GM19328 (cell line): ENCODE data around the gene TTC33.
"Not testable (repeated sequence)": the region's sequence is repeated elsewhere in the genome, so short reads cannot be mapped to it uniquely, and the experiment has no call there.

ENCODE experiments used
- ATAC-seq: cut with Tn5 transposase; IDR thresholded peaks from one replicate; pipeline ENCODE4 v1.9.1; 2021; ENCODE audit warnings: mild to moderate bottlenecking, moderate library complexity; ENCODE audit not compliant: unreplicated experiment

Gene TTC33

DNA sequence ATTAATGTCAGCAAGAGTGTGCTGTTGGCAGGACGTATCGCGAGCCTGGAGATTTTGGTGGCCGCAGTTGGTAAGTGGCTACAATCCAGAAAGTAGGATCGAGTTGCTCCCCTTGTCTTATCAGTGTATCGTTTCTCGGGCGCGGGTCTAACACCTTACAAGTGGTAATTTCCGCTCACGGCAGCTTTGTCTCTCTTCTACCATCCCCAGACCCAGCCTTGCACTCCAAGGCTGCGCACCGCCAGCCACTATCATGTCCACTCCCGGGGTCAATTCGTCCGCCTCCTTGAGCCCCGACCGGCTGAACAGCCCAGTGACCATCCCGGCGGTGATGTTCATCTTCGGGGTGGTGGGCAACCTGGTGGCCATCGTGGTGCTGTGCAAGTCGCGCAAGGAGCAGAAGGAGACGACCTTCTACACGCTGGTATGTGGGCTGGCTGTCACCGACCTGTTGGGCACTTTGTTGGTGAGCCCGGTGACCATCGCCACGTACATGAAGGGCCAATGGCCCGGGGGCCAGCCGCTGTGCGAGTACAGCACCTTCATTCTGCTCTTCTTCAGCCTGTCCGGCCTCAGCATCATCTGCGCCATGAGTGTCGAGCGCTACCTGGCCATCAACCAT is 74.9 kb downstream of the TTC33 start:
- no peak for ATAC-seq

DNA sequence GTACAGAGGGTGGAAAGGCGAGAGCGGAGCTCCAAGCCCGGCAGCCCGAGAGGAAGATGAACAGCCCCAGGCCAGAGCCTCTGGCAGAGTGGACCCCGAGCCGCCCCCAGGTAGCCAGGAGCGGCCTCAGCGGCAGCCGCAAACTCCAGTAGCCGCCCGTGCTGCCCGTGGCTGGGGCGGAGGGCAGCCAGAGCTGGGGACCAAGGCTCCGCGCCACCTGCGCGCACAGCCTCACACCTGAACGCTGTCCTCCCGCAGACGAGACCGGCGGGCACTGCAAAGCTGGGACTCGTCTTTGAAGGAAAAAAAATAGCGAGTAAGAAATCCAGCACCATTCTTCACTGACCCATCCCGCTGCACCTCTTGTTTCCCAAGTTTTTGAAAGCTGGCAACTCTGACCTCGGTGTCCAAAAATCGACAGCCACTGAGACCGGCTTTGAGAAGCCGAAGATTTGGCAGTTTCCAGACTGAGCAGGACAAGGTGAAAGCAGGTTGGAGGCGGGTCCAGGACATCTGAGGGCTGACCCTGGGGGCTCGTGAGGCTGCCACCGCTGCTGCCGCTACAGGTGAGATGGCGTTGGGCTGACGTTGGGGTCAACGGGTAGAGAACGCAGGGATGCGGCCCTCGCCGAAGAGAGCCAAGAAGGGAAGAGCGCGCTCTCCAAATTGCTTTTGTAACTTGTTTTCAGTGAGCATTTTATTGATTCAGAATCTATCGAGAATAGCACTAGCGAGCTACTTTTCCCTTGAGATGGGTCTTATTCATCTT is 75.7 kb downstream of the TTC33 start, which contains the start of gene PTGER4:
Gene PTGER4 (plus strand): TSS at position 3 of the 769 bp plus-strand sequence. CDS start 1,079 bp downstream, outside the sequence.
- ATAC-seq: peak; percentile 30

DNA sequence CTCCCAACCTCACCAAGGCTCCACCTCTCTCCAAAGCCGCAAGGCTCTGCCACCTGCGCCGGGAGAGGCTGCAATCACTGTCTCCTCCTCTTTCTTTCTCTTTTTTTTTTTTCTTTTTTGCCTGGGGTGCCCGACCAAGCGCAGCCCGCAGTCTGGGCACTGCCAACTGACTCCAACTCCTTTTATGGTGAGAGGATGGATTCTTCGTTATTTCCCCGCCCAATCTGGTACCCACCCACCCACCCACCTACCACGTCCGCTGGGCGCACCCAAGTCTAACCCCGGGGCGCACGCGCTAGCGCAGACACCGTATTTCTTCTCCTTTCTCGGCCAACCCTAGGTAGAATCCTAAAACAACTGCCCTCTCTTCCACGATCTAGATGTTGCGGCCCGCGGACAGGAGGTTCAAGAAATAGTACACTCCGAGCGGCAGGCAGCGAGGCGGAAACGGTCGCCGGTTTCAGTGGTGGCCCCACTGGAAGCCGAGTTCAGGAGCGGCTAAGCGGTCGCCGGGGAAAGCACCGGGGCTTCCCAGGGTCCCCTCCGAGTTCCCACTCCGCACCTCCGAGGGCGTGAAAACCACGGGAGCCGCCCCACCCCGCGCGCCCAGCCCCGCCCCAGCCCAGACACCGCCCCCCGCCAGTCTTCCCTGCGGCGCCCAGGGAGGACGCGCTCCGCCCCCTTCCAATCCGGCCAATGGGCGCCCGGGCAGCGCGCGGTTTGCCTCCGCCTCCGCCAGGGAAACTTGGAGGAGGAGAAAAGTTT is 76.4 kb downstream of the TTC33 start:
- peak; percentile 75 for ATAC-seq

DNA sequence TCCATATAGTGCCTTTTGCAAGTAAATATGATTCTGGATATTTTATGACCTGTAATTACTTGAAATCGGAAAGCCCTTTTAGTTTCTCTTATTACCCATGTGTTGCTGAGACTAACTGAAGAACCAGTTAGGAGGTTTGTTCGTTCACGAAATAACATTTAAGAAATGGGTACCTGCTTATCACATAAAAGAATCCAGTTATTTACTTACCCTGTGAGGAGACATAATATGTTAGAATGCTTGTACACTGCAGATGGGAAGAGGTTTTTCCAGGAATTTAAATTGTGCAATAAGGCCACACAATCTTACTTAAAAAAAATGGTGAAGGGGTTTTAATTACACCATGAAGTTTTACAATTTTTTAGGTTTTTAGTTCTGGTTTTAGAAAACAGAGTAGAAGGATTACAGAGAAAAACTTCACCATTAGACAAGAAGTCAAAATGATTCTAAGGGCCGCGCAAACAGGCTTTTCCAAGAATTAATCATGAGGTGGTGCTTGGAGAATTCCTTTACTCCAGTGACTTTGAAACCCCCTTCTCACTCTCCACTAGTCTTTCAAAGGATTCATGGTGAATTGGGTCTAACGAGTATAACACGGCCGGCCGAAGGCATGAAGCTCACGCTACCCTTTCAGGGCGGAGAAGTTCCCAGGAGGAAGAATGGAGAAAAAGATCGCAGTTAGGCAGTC is 77.2 kb downstream of the TTC33 start:
- ATAC-seq: no peak

DNA sequence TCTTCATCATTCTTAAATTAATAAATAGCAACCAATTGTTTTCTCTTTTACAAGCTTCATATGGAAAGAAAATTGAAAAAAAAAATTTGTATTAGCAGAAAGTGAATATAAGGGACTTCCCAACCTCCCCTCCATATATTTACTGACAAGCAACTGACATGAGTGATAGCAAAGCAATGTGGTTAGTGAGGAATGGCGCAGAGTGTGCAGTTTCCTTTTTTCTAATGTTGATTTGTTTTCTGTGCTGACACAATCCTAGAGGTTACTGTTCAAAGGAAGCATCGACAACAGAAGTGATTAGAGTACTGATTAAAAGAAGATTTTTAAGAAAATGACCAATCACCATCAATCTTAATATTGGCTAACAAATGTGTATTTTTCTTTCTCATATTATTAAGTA is 77.7 kb downstream of the TTC33 start:
- no peak for ATAC-seq

DNA sequence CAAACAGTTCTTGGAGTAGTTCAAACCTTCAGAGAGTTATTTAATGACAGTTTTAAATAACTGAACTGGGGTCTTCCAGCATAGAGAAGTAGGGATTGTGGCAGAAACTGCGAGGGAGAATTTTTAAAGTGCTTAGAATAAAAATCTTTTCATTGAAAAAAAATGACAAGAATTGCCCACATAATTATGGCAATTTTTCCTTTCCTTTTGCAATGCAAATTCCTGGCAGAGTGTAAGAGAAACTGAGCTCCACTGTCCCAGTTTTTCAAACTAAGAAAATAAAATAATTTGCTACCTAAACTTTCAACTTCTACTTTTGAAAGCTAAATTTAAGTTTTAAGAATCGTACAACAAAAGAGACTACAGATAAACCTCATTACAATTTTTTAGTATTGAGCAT is 78.3 kb downstream of the TTC33 start:
- no peak for ATAC-seq

DNA sequence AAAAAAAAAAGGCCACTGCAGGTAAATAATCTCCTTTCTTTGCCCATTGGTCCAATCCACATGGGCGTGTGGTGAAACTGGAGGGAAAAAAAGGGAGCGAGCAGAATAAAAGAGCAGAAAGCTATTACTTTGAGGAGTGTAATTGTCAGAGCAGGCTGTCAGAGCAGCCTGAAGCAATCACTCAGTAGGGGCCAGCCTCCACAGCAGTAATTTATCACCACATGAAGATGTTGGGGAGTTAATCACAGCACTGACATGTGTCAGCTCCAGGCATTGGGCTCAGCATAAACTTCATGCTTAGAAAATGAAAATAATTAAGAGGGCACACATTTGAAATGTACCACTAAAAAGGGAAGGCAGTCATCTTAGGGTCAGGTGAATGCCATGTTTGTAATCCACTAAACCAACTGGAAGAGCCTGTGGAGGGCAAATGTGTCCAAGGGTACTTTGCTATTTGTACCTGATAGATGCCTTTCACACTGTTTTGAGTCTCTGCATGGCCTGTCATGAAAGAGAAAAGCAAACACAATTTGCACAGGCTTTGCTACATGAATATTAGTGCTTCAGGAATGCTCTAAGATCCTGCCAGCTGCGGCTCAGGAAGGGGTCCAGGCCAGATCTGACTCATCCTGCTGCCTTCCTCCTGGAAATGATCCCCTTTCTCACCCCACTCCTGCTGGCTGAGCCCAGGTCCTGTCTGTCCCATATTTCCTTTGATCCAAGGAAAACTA is 79.0 kb downstream of the TTC33 start:
- no peak for ATAC-seq

DNA sequence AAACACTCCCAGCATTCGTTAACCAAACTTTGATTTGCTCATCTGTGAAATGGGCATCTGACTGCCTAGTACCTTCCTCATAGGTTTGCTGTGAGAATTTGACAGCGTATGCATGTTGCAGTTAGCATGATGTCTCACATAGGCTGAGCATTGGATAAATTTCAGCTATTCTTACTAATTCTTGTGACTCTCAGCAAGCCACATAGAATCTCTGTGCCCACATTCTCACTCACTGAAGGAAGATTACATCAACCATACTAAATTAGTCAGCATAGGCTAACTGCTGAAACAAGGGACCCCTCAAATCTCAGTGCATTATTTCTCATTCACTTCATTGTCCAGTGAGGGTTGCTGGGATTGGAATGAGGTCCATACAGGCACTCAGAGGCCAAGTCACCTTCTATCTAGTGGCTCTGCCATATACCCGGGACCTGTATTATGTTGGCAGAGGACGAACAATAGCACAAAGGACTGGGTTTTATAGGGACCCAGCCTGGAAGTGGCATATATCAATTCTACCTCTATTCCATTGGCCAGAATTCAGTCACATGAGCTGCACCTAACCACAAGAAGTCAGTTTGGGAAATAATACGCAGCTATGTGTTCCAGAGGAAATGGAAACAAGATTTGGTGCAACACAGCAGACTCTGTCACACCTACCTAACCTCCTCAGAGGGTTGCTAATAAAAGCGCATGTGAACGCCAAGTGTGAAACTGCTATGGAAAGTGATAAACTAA is 80.2 kb downstream of the TTC33 start:
- ATAC-seq: no peak

DNA sequence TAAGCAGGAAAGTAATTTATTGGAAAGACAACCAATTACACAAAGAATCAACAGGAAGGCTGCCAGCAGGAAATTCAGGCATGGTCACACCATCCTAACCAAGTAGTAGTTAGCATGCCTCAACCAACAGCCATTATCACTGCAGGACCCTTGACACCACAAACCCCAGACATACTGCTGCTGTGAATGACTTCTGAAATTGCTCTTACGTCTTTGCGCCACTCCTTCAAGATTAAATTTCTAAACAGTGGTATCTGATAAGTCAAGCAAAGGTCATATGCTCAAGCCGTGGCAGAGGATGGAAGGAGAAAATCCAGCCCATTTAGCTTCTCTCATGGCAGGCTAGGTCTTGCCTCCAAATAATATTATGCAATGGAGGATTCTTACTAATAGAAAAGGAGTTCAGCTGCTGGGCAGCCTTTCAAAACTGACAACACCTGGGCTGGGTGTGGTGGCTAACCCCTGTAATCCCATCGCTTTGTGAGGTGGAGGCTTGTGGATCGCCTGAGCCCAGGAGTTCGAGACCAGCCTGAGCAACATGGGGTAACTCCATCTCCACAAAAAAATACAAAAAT is 81.0 kb downstream of the TTC33 start:
- no peak for ATAC-seq

DNA sequence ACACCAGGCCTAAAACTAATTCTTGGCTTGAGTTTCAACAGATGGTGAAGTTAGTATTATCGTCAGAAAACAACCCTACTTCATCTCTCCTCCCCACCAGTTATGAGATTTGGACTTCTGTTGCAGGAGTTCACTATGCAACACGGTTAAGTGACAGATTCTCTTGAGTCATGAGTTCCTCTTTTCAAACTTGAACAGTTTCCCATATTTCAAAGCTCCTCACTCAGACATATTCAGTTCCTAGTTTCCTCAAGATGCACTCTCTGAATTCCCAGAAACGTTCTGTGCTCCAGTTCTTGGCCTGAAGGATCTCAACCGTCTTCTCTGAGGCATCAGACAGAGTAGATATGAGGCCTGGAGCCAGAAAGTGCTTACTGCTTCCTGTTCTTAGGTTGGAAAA is 83.3 kb downstream of the TTC33 start:
- no peak for ATAC-seq

DNA sequence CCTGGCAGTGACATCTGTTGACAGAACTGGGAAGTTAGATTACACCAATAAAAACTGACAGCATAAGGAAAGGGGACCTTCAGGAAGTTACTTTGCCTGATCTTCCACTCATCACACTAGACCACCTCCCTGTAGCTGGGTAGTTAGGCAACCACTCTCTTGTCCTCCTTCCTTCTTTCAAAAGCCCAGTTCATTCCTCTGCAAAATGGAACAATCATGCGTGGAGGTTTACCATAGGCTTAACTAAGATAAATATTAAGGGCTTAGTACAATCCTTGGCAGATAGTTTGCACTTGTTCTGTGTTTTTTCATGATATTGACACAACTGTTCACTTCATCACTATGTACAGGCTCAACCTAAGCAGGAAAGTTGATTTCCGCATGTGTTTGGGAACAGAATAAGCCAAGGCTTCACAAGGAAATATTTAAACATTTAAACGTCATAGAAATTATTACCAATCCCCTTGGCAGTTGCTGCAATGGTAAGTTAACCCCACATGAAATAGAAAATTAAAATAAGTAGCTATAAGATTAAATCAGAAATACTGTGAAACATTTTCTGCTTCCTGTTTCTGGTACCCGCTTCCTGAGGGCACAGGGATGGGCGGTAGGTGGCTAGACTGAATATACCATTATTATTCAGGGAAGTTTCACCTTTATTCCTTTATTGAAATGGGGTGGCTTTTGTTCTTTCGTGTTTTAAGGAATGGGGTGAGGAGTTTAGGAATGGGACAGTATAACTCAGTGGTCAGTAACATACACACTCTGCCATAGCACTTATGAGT is 86.0 kb downstream of the TTC33 start:
- ATAC-seq: no peak

DNA sequence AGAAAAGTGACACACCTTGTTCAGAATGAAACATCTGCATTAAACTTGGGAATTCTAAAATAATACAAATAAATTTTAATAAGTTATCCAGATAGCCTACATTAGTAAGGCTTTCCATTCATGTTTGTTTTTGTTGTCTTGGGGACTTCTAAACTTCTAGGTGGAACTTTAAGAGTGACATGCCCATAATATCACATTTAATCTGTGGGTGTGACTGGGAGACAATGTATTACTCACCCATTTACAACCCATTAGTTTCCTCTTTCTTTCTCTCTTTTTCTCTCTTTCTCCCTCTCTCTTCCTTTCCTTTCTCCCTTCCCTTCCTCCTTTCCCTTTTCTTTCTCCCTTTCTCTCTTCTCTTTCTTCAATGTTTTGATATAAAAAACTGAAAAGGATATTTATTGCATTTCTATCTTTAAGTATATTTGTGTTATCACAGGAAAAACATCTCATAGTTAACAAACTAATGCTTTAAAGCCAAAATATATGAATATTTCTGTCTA is 88.5 kb downstream of the TTC33 start:
- ATAC-seq: no peak

DNA sequence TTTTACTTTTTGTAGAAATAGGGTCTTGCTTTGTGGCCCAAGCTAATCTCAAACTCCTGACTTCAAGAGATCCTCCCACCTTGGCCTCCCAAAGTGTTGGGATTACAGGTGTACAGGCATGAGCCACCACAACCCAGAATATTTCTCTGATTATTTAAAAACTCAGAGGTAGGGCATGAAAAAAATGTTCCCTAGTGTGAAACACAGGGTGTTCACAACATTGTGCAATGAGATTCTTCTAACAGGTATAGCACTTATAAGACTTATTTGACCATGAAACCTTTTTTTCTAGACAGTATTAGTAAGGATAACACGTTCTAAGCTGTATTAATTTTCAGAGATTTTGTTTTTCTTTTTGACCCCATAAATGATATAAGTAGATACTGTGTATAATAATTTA is 89.1 kb downstream of the TTC33 start:
- no peak for ATAC-seq

DNA sequence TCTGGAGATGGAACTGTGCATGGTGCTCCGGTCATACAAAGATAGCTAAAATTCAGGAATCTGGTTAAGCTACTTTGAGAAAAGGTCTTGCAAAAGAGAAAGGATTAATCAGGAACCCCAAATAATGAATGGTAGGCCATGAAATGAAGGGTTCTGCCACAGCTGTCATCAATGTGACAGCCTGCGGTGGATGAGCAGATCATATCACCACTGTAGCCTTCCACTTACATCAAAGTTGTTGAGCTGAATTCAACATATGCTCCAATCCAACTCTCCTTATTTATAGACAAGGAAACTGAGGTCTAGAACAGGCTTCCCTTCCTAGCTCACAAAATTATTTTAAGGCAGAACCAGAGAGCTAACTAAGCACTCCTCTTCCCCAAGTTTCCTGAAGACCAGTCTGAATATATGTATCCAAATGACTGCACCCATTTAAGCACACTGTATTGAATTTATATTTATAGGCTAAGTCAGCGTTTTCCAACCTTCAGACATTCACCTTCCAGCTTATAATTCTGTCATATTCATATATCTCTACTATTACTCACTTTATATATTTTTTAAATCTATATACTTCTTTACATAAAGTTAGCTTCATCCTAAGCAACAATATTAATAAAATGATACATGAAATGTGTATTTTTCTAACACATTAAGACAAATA is 90.0 kb downstream of the TTC33 start:
- no peak for ATAC-seq

DNA sequence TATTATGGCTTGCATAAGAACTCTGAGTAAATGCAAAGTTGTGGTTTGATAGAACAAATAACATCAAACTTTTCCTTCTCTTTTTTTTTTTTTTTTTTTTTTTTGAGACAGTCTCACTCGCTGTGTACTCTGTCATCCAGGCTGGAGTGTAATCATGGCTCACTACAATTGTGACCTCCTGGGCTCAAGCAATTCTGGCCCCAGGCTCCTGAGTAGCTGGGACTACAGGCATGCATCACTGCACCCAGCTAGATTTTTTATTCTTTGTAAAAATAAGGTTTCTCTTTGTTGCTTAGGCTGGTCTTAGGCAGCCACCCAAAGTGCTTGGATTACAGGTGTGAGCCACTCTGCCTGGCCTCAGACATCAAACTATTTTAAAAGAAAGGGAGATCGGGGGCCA is 95.0 kb downstream of the TTC33 start:
- no peak for ATAC-seq

DNA sequence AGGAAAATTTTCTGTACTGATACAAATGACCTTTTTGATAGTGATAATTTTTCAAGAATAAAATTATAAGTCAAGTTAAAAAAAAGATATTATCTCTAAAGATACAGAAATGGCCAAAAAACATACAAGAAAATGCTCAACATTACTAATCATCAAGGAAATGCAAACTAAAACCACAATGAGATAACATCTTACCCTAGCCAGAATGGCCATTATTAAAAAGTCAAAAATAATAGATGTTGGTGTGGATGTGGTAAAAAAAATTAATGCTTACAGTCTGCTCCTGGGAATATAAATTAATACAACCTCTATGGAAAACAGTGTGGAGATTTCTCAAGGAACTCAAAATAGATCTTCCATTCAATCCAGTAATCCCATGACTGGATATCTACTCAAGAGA is 99.0 kb downstream of the TTC33 start:
- ATAC-seq: no peak

DNA sequence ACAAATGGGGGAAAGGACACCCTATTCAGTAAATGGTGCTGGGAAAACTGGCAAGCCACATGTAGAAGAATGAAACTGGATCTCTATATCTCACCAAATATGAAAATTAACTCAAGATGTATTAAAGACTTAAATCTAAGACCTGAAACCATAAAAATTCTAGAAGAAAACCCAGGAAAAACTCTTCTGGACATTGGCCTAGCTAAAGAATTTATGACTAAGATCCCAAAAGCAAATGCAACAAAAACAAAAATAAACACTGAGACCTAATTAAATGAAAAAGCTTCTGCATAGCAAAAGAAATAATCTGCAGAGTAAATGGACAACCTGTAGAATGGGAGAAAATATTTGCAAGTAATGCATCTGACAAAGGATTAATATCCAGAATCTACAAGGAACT is 99.7 kb downstream of the TTC33 start:
- ATAC-seq: not testable (repeated sequence)

DNA sequence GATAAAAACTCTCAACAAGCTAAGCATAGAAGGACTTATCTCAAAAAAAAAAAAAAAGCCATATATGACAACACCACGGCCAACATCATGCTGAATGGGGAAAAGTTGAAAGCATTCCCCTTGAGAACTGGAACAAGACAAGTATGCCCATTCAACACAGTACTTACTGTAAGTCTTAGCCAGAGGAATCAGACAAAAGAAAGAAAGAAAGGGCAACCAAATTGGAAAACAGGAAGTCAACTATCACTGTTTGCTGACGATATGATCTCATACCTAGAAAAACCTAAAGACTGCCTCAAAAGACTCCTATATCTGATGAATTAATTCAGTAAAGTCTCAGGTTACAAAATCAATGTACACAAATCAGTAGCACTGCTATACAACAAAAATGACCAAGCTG is 100.6 kb downstream of the TTC33 start:
- no peak for ATAC-seq
